HEK293 (cell line): Measurements from ENCODE around the gene SLC26A11.
A peak's percentile ranks its signal among the peaks of the same experiment; 100 is the strongest.

ENCODE experiments used
- CTCF ChIP-seq: fragments of 450-650 bp; formaldehyde crosslinking; IDR thresholded peaks from 2 replicates; pipeline ENCODE4 v1.5.1; 2016; ENCODE audit warnings: missing biosample characterization, missing genetic modification characterization
- GLIS1 ChIP-seq: fragments of 450-650 bp; formaldehyde crosslinking; IDR thresholded peaks from 2 replicates; pipeline ENCODE4 v1.5.1; 2016; ENCODE audit warnings: missing biosample characterization, missing genetic modification characterization
- HIC1 ChIP-seq: fragments of 450-650 bp; formaldehyde crosslinking; IDR thresholded peaks from 2 replicates; pipeline ENCODE4 v1.5.1; 2016; ENCODE audit warnings: missing biosample characterization, missing genetic modification characterization
- INSM2 ChIP-seq: fragments of 450-650 bp; formaldehyde crosslinking; IDR thresholded peaks from 2 replicates; pipeline ENCODE4 v1.5.1; 2016; ENCODE audit warnings: missing biosample characterization, missing genetic modification characterization
- KLF10 ChIP-seq: fragments of 450-650 bp; IDR thresholded peaks from 2 replicates; pipeline ENCODE4 v1.5.1; 2018; ENCODE audit warnings: missing biosample characterization, mild to moderate bottlenecking, missing genetic modification characterization
- ZBTB44 ChIP-seq: fragments of 450-650 bp; IDR thresholded peaks from 2 replicates; pipeline ENCODE4 v1.5.1; 2018; ENCODE audit warnings: missing biosample characterization, mild to moderate bottlenecking, missing genetic modification characterization
- ZNF174 ChIP-seq: fragments of 450-650 bp; formaldehyde crosslinking; IDR thresholded peaks from 2 replicates; pipeline ENCODE4 v1.5.0; 2017; ENCODE audit warnings: missing biosample characterization, mild to moderate bottlenecking, missing genetic modification characterization
- ZNF2 ChIP-seq: fragments of 450-650 bp; formaldehyde crosslinking; IDR thresholded peaks from 2 replicates; pipeline ENCODE4 v1.5.1; 2016; ENCODE audit warnings: missing biosample characterization, missing genetic modification characterization
- ZNF26 ChIP-seq: fragments of 450-650 bp; formaldehyde crosslinking; IDR thresholded peaks from 2 replicates; pipeline ENCODE4 v1.5.1; 2016; ENCODE audit warnings: missing biosample characterization, missing genetic modification characterization
- ZNF404 ChIP-seq: fragments of 450-650 bp; formaldehyde crosslinking; IDR thresholded peaks from 2 replicates; pipeline ENCODE4 v1.5.1; 2017; ENCODE audit warnings: missing biosample characterization, missing genetic modification characterization
- ZNF426 ChIP-seq: fragments of 450-650 bp; formaldehyde crosslinking; IDR thresholded peaks from 2 replicates; pipeline ENCODE4 v1.5.1; 2017; ENCODE audit warnings: missing biosample characterization, missing genetic modification characterization, mild to moderate bottlenecking, inconsistent platforms, moderate library complexity
- ZNF513 ChIP-seq: fragments of 450-650 bp; IDR thresholded peaks from 2 replicates; pipeline ENCODE4 v1.5.1; 2018; ENCODE audit warnings: missing biosample characterization, missing genetic modification characterization
- ZNF560 ChIP-seq: fragments of 450-650 bp; formaldehyde crosslinking; IDR thresholded peaks from 2 replicates; pipeline ENCODE4 v1.5.1; 2017; ENCODE audit warnings: missing biosample characterization, missing genetic modification characterization, borderline replicate concordance
- ZNF561 ChIP-seq: fragments of 450-650 bp; IDR thresholded peaks from 2 replicates; pipeline ENCODE4 v1.5.1; 2018; ENCODE audit warnings: missing biosample characterization, missing genetic modification characterization, borderline replicate concordance
- ZNF660 ChIP-seq: fragments of 450-650 bp; IDR thresholded peaks from 2 replicates; pipeline ENCODE4 v1.5.1; 2018; ENCODE audit warnings: missing biosample characterization, mild to moderate bottlenecking, missing genetic modification characterization
- ZSCAN4 ChIP-seq: fragments of 450-650 bp; formaldehyde crosslinking; IDR thresholded peaks from 2 replicates; pipeline ENCODE4 v1.5.1; 2017; ENCODE audit warnings: missing biosample characterization, missing genetic modification characterization
- TF ChIP-seq, protein P1 (sequence below): fragments of 450-650 bp; formaldehyde crosslinking; IDR thresholded peaks from 2 replicates; pipeline ENCODE4 v1.5.1; 2016; ENCODE audit warnings: missing biosample characterization, missing genetic modification characterization

The SLC26A11 gene

GRCh38 chr17:80260069-80260535, 39.9 kb downstream of the SLC26A11 start (continued):
- TF ChIP-seq ZBTB44 (0 out of 2 replicates have a peak, but pooled peaks have one; percentile 23), ZNF26 (tag by site-specific recombination) (no peak), ZNF561 (tag by site-specific recombination) (peak; percentile 83; the same call in 1 of the 2 replicates), CTCF (tag by site-specific recombination) (no peak), ZNF513 (tag by site-specific recombination) (peak; percentile 10; the same call in 1 of the 2 replicates), ZNF2 (tag by site-specific recombination) (no peak), HIC1 (tag by site-specific recombination) (no peak), GLIS1 (tag by site-specific recombination) (peak; percentile 54), ZNF560 (tag by site-specific recombination) (no peak), ZNF174 (tag by site-specific recombination) (no peak), INSM2 (tag by site-specific recombination) (no peak), ZNF660 (peak; percentile 55; the same call in 1 of the 2 replicates), ZNF426 (tag by site-specific recombination) (no peak), ZSCAN4 (tag by site-specific recombination) (no peak), KLF10 (tag by site-specific recombination) (peak; percentile 56; the same call in 1 of the 2 replicates), ZNF404 (no peak)
- TF ChIP-seq, protein P1, sequence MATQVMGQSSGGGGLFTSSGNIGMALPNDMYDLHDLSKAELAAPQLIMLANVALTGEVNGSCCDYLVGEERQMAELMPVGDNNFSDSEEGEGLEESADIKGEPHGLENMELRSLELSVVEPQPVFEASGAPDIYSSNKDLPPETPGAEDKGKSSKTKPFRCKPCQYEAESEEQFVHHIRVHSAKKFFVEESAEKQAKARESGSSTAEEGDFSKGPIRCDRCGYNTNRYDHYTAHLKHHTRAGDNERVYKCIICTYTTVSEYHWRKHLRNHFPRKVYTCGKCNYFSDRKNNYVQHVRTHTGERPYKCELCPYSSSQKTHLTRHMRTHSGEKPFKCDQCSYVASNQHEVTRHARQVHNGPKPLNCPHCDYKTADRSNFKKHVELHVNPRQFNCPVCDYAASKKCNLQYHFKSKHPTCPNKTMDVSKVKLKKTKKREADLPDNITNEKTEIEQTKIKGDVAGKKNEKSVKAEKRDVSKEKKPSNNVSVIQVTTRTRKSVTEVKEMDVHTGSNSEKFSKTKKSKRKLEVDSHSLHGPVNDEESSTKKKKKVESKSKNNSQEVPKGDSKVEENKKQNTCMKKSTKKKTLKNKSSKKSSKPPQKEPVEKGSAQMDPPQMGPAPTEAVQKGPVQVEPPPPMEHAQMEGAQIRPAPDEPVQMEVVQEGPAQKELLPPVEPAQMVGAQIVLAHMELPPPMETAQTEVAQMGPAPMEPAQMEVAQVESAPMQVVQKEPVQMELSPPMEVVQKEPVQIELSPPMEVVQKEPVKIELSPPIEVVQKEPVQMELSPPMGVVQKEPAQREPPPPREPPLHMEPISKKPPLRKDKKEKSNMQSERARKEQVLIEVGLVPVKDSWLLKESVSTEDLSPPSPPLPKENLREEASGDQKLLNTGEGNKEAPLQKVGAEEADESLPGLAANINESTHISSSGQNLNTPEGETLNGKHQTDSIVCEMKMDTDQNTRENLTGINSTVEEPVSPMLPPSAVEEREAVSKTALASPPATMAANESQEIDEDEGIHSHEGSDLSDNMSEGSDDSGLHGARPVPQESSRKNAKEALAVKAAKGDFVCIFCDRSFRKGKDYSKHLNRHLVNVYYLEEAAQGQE, result peak; percentile 77
